ENCODE results near the gene INSYN2B. TPM values are rescaled to one million over a fixed set of nuclear protein-coding genes. Genes with fewer than 3 reads are reported as not detected.

Gene INSYN2B
- total and polyA plus RNA-seq, 2 of the 4 experiments (the other 2 are of a cell fraction), result 9.1 to 33.5 TPM

DNA sequence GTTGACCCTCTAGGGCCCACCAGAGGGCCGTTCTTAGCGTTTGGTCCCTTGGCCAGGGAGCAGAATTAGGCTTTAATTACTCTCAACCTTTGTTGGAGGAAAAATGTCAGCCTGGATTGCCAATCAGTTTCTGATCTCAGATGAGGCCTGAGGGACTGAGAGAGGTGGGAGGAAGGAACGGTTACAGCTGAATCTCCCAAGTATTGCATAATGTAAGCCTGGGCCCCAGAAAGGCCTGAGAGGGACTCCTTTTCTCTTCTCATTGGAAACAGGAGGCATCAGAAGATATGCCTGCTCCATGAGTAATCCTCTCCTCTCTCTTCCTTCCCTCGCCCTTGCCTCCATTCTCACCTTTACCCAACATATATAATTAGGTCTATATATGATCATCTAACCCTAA is 105.7 kb downstream of the INSYN2B start:
- Histone ChIP-seq H3K14ac (replicated peaks; ENCODE audit: low read depth, low read length) (no peak overlapping the region), H3K23ac (ENCODE audit: low read depth, low read length) (no peak overlapping the region), H2AFZ (replicated peaks; ENCODE audit: low read length, poor library complexity) (no peak overlapping the region), H3K18ac (ENCODE audit: low read depth, low read length) (no peak overlapping the region), H2BK5ac (ENCODE audit: low read depth, low read length, poor library complexity, severe bottlenecking) (no peak overlapping the region), H3K4ac (ENCODE audit: low read depth, low read length) (no peak overlapping the region), H4K20me1 (ENCODE audit: insufficient read depth, low read length) (no peaks in the 10 kb centered on the region), H4K91ac (ENCODE audit: insufficient read depth, low read depth, low read length) (no peak overlapping the region), H2BK120ac (ENCODE audit: low read depth, low read length) (no peak overlapping the region), H3K27me3 (ENCODE audit: control insufficient read depth, insufficient read depth, low read length) (no peaks in the 10 kb centered on the region), H3K9me3 (ENCODE audit: control insufficient read depth, insufficient read depth, low read length) (no peaks in the 10 kb centered on the region), H3K9me1 (ENCODE audit: insufficient read depth, low read length) (0 out of 2 replicates have a peak, but pooled peaks cover 3% of the 10 kb centered on the region), H3K9ac (ENCODE audit: low read depth, low read length) (no peak overlapping the region), H3K27ac (ENCODE audit: insufficient read depth, low read length) (no peak overlapping the region), H2AK9ac (replicated peaks; ENCODE audit: low read depth, low read length, poor library complexity) (no peak overlapping the region), H3K4me3 (ENCODE audit: insufficient read depth, low read depth, low read length) (no peak overlapping the region), H3K4me2 (ENCODE audit: low read depth, low read length) (no peak overlapping the region), H4K8ac (ENCODE audit: low read depth in 2 of 2, low read length in 2 of 2) (no peak overlapping the region), H2BK15ac (ENCODE audit: low read depth, low read length) (no peak overlapping the region), H3K4me1 (ENCODE audit: control insufficient read depth, insufficient read depth, low read length) (peaks cover 9% of the 10 kb centered on the region), H4K5ac (ENCODE audit: low read depth, low read length) (no peak overlapping the region), H3K36me3 (ENCODE audit: control insufficient read depth, insufficient read depth, low read length) (peaks cover 1% of the 10 kb centered on the region; the same call in 1 of the 2 replicates), H2AK5ac (ENCODE audit: low read depth, low read length) (no peak overlapping the region), H3K56ac (ENCODE audit: extremely low read depth, insufficient read depth, low read length) (no peak overlapping the region), H3K79me1 (ENCODE audit: low read depth in 1 of 2, low read length in 2 of 2) (0 out of 4 replicates have a peak, but pooled peaks cover 0 to 8% of the 10 kb centered on the region in 2 experiments), H2BK20ac (ENCODE audit: low read depth, low read length) (no peak overlapping the region)
- ChIA-PET CTCF (interaction anchor here (3.2 kb wide), 1 partner anchor 106 kb away, joined by 16 read pairs; the partner anchor contains the start of gene INSYN2B), POLR2A (ENCODE audit: unreplicated experiment) (no interaction called here)
- dilution Hi-C loops (cut with HindIII; ENCODE audit: low sequenced_read_pairs, unreplicated experiment) (no loop called here), intact Hi-C loops (cut with micrococcal nuclease) (no loop called here), in situ Hi-C loops (cut with MboI; ENCODE audit: low sequenced_read_pairs) (no loop called here)
- no TSS peak for BruUV-seq (replicated peaks)
- TF ChIP-seq MXI1 (IDR thresholded peaks at IDR 0.05; ENCODE audit: borderline replicate concordance, low read depth, low read length), result no peak
- TF ChIP-seq CEBPB (IDR thresholded peaks at IDR 0.05; ENCODE audit: low read depth, low read length), result 0 out of 2 replicates have a peak, but pooled peaks have one; percentile 7
- no peak for DNase-seq
- ATAC-seq (ENCODE audit: low read depth), result no peak
- WGBS, 2 experiments (ENCODE audit: extremely low coverage in 2 of 2, insufficient read length in 1 of 2), result no CpG with 5 or more reads among the region's 4 CpGs
